Measurements from ENCODE around the gene CPPED1.
"Not testable (repeated sequence)": the region's sequence is repeated elsewhere in the genome, so short reads cannot be mapped to it uniquely, and the experiment has no call there.

The CPPED1 gene

DNA sequence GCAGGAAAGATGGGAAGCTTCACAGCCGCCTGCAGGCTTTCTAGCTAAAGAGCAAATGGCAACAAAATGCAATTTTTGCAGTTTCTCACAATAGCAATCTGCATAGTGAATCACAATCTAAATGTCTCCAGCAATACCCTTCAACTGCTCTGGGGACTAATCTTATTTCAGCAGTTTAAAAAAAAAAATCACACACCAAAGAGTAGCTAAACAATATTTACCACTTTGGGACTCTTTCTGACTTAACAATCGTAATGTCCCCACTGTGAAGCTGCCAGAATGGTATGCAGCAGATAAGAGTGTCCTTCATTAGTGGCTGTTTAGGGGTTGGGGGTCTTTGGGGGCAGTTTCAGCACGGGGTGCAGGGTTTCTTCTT is 9.8 kb downstream of the CPPED1 start:
- CTCF ChIA-PET: interaction anchor here (0.6 kb wide), 1 partner anchor 38 kb away, joined by 6 read pairs; no protein-coding TSS in a partner anchor
- H3K4me3 ChIP-seq (ENCODE audit: low read depth, low read length): no peak overlapping the region
- H3K36me3 ChIP-seq (ENCODE audit: control insufficient read depth in 2 of 2, insufficient read depth in 1 of 2, low read length in 2 of 2): no peaks in the 10 kb centered on the region
- H3K9me3 ChIP-seq (ENCODE audit: control insufficient read depth, insufficient read depth, low read depth, low read length): no peaks in the 10 kb centered on the region
- TF ChIP-seq ZNF140 (tag by site-specific recombination; IDR thresholded peaks at IDR 0.05): no peak
- no peaks in the 10 kb centered on the region for H3K4me1 ChIP-seq (ENCODE audit: control insufficient read depth, insufficient read depth, low read length)
- H3K27ac ChIP-seq (ENCODE audit: extremely low read depth, low read depth, low read length): no peak overlapping the region
- POLR2A ChIA-PET: interaction anchor here (1.2 kb wide), 1 partner anchor 9 kb away, joined by 3 read pairs; the partner anchor contains the start of gene CPPED1

DNA sequence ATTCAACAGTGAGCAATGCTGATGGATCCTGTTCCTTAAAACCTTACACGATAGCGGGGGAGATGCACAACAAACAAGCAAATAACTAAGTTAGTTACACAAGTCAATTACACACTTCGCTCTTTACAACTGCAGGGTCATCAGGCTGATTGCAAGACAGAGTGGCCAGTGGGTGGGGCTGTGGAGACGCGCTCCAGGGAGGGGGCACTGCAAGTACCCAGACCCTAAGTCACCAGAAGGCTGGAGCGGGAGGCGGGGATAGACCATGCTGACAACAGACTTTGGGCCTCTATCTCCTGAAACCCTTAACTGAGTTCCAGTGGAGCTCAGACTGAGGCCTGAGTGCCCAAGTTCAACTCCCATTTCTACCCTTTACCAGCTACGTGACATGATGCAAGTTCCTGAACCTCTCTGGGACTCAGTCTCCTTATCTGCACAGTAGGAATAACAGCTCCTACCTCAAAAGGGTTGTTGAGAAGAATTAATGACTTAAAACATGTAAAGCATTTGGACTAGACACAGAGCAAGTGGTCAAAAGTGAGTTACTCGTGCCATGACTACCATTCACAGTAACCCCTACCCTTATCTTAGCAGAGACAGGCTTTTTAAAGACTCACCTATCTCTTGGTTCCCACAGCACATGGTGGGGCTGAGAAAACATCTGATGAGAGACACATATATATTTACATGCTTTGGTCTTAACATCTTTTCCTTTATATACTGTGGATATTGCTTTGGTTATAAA is 10.4 kb downstream of the CPPED1 start:
- Histone ChIP-seq H3K4me1 (ENCODE audit: control insufficient read depth, insufficient read depth, low read length) (no peaks in the 10 kb centered on the region), H3K36me3 (ENCODE audit: control insufficient read depth in 2 of 2, insufficient read depth in 1 of 2, low read length in 2 of 2) (no peaks in the 10 kb centered on the region), H3K4me3 (ENCODE audit: low read depth, low read length) (no peak overlapping the region), H3K27ac (ENCODE audit: extremely low read depth, low read depth, low read length) (no peak overlapping the region), H3K9me3 (ENCODE audit: control insufficient read depth, insufficient read depth, low read depth, low read length) (no peaks in the 10 kb centered on the region)
- ChIA-PET CTCF (no interaction called here), POLR2A (interaction anchor here (1.2 kb wide), 1 partner anchor 10 kb away, joined by 3 read pairs; the partner anchor contains the start of gene CPPED1)
- TF ChIP-seq HOXD13 (CRISPR knock-in tag; IDR thresholded peaks at IDR 0.05; ENCODE audit: borderline replicate concordance) (no peak), ZSCAN30 (tag by site-specific recombination; IDR thresholded peaks at IDR 0.05) (no peak)

DNA sequence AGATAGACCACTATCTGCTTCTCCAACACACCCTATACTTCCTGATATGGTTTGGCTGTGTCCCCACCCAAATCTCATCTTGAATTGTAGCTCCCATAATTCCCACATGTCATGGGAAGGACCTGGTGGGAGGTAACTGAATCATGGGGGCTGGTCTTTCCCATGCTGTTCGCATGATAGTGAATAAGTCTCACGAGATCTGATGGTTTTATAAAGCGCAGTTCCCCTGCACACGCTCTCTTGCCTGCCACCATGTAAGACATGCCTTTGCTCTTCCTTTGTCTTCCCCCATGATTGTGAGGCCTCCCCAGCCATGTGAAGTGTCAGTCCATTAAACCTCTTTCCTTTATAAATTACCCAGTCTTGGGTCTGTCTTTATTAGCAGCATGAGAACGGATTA is 11.2 kb downstream of the CPPED1 start:
- H3K4me3 ChIP-seq (ENCODE audit: low read depth, low read length); H3K4me1 ChIP-seq (ENCODE audit: control insufficient read depth, insufficient read depth, low read length); CTCF ChIA-PET; H3K9me3 ChIP-seq (ENCODE audit: control insufficient read depth, insufficient read depth, low read depth, low read length); POLR2A ChIA-PET; H3K27ac ChIP-seq (ENCODE audit: extremely low read depth, low read depth, low read length); H3K36me3 ChIP-seq (ENCODE audit: control insufficient read depth in 2 of 2, insufficient read depth in 1 of 2, low read length in 2 of 2): not testable (repeated sequence)

DNA sequence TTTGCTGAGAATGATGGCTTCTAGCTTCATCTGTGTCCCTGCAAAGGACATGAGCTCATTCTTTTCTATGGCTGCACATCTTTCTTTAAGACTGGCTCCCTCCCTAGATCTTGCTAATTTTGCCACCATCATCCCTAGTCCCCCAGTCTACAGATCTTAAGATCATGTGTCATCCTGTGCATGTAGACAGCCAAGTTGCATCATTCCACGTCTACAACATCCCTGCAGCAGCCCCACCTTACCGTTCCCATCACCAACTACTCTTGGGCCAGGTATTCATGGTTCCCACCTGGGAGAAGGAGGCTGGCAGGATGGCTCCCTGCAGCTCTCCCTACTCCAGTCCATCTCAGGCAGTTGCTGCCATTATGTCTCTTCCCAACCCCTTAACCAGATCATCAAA is 12.3 kb downstream of the CPPED1 start:
- no peaks in the 10 kb centered on the region for H3K36me3 ChIP-seq (ENCODE audit: control insufficient read depth in 2 of 2, insufficient read depth in 1 of 2, low read length in 2 of 2)
- POLR2A ChIA-PET: no interaction called here
- TF ChIP-seq KLF7 (tag by site-specific recombination; IDR thresholded peaks at IDR 0.05; ENCODE audit: borderline replicate concordance) (no peak), ZNF660 (tag by site-specific recombination; IDR thresholded peaks at IDR 0.05) (no peak), ZNF654 (tag by site-specific recombination; IDR thresholded peaks at IDR 0.05; ENCODE audit: low read depth) (no peak), ZNF350 (tag by site-specific recombination; IDR thresholded peaks at IDR 0.05) (no peak), ZNF302 (tag by site-specific recombination; IDR thresholded peaks at IDR 0.05; ENCODE audit: low read depth) (no peak), ZNF184 (tag by site-specific recombination; IDR thresholded peaks at IDR 0.05) (no peak), ZNF324 (tag by site-specific recombination; IDR thresholded peaks at IDR 0.05) (no peak), ZNF221 (tag by site-specific recombination; IDR thresholded peaks at IDR 0.05; ENCODE audit: borderline replicate concordance) (no peak), SETDB1 (IDR thresholded peaks at IDR 0.05; ENCODE audit: insufficient read length, low read length) (no peak), ZNF843 (tag by site-specific recombination; IDR thresholded peaks at IDR 0.05) (no peak)
- TF ChIP-seq, protein P1, sequence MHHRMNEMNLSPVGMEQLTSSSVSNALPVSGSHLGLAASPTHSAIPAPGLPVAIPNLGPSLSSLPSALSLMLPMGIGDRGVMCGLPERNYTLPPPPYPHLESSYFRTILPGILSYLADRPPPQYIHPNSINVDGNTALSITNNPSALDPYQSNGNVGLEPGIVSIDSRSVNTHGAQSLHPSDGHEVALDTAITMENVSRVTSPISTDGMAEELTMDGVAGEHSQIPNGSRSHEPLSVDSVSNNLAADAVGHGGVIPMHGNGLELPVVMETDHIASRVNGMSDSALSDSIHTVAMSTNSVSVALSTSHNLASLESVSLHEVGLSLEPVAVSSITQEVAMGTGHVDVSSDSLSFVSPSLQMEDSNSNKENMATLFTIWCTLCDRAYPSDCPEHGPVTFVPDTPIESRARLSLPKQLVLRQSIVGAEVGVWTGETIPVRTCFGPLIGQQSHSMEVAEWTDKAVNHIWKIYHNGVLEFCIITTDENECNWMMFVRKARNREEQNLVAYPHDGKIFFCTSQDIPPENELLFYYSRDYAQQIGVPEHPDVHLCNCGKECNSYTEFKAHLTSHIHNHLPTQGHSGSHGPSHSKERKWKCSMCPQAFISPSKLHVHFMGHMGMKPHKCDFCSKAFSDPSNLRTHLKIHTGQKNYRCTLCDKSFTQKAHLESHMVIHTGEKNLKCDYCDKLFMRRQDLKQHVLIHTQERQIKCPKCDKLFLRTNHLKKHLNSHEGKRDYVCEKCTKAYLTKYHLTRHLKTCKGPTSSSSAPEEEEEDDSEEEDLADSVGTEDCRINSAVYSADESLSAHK (tag by site-specific recombination; IDR thresholded peaks at IDR 0.05): no peak
- TF ChIP-seq, protein P2, sequence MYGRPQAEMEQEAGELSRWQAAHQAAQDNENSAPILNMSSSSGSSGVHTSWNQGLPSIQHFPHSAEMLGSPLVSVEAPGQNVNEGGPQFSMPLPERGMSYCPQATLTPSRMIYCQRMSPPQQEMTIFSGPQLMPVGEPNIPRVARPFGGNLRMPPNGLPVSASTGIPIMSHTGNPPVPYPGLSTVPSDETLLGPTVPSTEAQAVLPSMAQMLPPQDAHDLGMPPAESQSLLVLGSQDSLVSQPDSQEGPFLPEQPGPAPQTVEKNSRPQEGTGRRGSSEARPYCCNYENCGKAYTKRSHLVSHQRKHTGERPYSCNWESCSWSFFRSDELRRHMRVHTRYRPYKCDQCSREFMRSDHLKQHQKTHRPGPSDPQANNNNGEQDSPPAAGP (tag by site-specific recombination; IDR thresholded peaks at IDR 0.05): no peak
- TF ChIP-seq, protein P3, sequence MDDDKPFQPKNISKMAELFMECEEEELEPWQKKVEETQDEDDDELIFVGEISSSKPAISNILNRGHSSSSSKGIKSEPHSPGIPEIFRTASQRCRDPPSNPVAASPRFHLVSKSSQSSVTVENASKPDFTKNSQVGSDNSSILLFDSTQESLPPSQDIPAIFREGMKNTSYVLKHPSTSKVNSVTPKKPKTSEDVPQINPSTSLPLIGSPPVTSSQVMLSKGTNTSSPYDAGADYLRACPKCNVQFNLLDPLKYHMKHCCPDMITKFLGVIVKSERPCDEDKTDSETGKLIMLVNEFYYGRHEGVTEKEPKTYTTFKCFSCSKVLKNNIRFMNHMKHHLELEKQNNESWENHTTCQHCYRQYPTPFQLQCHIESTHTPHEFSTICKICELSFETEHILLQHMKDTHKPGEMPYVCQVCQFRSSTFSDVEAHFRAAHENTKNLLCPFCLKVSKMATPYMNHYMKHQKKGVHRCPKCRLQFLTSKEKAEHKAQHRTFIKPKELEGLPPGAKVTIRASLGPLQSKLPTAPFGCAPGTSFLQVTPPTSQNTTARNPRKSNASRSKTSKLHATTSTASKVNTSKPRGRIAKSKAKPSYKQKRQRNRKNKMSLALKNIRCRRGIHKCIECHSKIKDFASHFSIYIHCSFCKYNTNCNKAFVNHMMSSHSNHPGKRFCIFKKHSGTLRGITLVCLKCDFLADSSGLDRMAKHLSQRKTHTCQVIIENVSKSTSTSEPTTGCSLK (tag by site-specific recombination; IDR thresholded peaks at IDR 0.05): no peak
- TF ChIP-seq, protein P4, sequence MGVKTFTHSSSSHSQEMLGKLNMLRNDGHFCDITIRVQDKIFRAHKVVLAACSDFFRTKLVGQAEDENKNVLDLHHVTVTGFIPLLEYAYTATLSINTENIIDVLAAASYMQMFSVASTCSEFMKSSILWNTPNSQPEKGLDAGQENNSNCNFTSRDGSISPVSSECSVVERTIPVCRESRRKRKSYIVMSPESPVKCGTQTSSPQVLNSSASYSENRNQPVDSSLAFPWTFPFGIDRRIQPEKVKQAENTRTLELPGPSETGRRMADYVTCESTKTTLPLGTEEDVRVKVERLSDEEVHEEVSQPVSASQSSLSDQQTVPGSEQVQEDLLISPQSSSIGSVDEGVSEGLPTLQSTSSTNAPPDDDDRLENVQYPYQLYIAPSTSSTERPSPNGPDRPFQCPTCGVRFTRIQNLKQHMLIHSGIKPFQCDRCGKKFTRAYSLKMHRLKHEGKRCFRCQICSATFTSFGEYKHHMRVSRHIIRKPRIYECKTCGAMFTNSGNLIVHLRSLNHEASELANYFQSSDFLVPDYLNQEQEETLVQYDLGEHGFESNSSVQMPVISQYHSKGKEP (tag by site-specific recombination; IDR thresholded peaks at IDR 0.05): no peak

More for the DNA sequence above, 12.3 kb downstream of the CPPED1 start:
- Histone ChIP-seq H3K4me1 (ENCODE audit: control insufficient read depth, insufficient read depth, low read length) (no peaks in the 10 kb centered on the region), H3K9me3 (ENCODE audit: control insufficient read depth, insufficient read depth, low read depth, low read length) (no peaks in the 10 kb centered on the region), H3K27ac (ENCODE audit: extremely low read depth, low read depth, low read length) (no peak overlapping the region), H3K4me3 (ENCODE audit: low read depth, low read length) (no peak overlapping the region)
- CTCF ChIA-PET: no interaction called here
